ENCODE results near the gene CLHC1.

GRCh38 chr2:55148269-55148668 lies 83.8 kb downstream of the CLHC1 start:
- TF ChIP-seq EZH2 (IDR thresholded peaks at IDR 0.05; ENCODE audit: low read length, missing control alignments) (no peak), CTCF (conservative IDR thresholded peaks at IDR 0.05 in 1 of 2, IDR thresholded peaks at IDR 0.05 in 1 of 2; ENCODE audit: low read depth in 1 of 2, low read length in 2 of 2) (no peak)

Measured in fibroblast of lung (primary cell).